Measurements from ENCODE around the gene DEFB108B.
"Not testable (repeated sequence)": the region's sequence is repeated elsewhere in the genome, so short reads cannot be mapped to it uniquely, and the experiment has no call there.

The DEFB108B gene

DNA sequence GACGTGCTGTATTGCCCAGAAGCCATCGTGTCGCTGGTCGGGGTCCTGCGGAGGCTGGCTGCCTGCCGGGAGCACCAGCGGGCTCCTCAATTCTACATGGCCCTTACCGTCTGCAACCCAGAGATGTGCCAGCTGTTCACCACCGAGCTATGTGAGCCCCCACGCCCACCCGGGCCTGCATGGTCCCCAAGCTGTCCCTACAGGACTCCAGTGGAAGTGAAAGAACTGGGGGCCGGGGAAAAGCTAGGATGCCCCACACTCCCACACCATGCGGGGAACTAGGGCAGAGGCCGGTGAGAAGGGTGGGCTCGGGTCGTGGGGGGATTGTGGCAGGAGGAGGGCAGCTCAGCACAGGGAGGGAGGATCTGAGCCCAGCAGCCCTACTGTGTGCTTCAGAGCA is 37.0 kb upstream of the DEFB108B start:
- not testable (repeated sequence) for H3K9me3 ChIP-seq (ENCODE audit: control insufficient read depth, low read length); H3K4me1 ChIP-seq (ENCODE audit: control insufficient read depth, insufficient read depth, low read length); H3K36me3 ChIP-seq (ENCODE audit: control insufficient read depth, insufficient read depth, low read length, severe bottlenecking); H3K4me3 ChIP-seq (ENCODE audit: low read length); H3K9ac ChIP-seq (ENCODE audit: low read length); DNase-seq (ENCODE audit: low read depth); H3K27me3 ChIP-seq (replicated peaks; ENCODE audit: control insufficient read depth, insufficient read depth, low read length)

GRCh38 chr11:71796781-71797180 is 36.2 kb upstream of the DEFB108B start:
- not testable (repeated sequence) for H3K4me3 ChIP-seq (ENCODE audit: low read length); H3K27me3 ChIP-seq (replicated peaks; ENCODE audit: control insufficient read depth, insufficient read depth, low read length); H3K9me3 ChIP-seq (ENCODE audit: control insufficient read depth, low read length); DNase-seq (ENCODE audit: low read depth); H3K4me1 ChIP-seq (ENCODE audit: control insufficient read depth, insufficient read depth, low read length); H3K36me3 ChIP-seq (ENCODE audit: control insufficient read depth, insufficient read depth, low read length, severe bottlenecking); H3K9ac ChIP-seq (ENCODE audit: low read length)

DNA sequence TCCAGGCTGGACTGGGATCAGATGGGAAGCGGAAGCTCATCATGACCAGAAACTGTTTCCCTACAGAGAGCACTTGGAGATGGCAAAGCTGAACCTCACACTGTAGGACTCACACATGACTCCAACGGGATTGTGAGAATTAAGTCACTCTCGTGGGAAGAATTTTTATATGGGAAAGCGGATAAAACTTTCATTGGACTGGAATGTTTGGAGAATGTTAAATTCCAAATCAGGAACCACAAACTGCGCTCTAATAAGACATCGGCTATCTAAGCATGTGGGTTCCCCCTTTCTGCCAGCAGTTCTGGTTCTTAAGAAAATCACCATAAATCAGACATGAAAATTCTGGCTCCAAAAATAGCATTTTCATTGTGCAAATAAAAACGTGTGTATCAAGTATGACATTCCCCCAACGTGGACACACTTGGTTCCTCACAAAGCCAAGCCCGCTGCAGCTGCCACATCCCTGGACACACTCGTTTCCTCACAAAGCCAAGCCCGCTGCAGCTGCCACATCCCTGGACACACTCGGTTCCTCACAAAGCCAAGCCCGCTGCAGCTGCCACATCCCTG is 33.4 kb upstream of the DEFB108B start:
- not testable (repeated sequence) for H3K4me3 ChIP-seq (ENCODE audit: low read length); H3K9me3 ChIP-seq (ENCODE audit: control insufficient read depth, low read length); H3K36me3 ChIP-seq (ENCODE audit: control insufficient read depth, insufficient read depth, low read length, severe bottlenecking); H3K4me1 ChIP-seq (ENCODE audit: control insufficient read depth, insufficient read depth, low read length); DNase-seq (ENCODE audit: low read depth); H3K9ac ChIP-seq (ENCODE audit: low read length); H3K27me3 ChIP-seq (replicated peaks; ENCODE audit: control insufficient read depth, insufficient read depth, low read length)

DNA sequence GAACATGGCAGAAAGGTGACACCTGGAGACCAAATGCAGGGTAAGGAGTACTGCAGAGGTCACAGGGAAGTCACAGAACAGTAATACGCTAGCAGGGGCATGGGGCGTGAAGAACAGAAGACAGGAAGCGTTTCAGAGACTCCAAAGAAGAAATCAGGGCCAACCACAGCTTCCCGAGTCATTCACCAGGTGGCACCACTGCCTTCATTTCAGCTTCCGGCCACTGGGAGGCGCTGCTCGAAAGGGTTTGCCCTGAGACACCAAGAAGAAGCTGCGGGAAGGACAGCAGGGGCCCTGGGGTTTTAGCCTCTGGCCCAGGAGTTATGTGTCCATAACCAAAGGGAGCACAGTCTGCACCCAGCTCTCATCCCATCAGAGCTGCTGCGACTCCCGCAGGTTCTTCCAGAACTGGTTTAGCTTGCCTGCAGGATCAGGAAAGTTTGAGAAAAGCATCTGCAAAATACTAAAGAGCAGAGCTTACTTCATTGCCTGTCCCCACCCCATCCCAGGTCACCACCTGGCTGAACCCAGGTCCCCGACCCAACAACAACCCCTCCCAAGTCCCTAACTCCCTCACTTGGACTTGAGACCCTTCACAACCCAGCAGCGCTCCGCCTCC is 32.6 kb upstream of the DEFB108B start:
- H3K4me1 ChIP-seq (ENCODE audit: control insufficient read depth, insufficient read depth, low read length); H3K9ac ChIP-seq (ENCODE audit: low read length); H3K9me3 ChIP-seq (ENCODE audit: control insufficient read depth, low read length); H3K27me3 ChIP-seq (replicated peaks; ENCODE audit: control insufficient read depth, insufficient read depth, low read length); H3K36me3 ChIP-seq (ENCODE audit: control insufficient read depth, insufficient read depth, low read length, severe bottlenecking); H3K4me3 ChIP-seq (ENCODE audit: low read length): not testable (repeated sequence)
- DNase-seq (ENCODE audit: low read depth) = peak; percentile 58

GRCh38 chr11:71801026-71801425 is 32.0 kb upstream of the DEFB108B start:
- not testable (repeated sequence) for H3K36me3 ChIP-seq (ENCODE audit: control insufficient read depth, insufficient read depth, low read length, severe bottlenecking); H3K9ac ChIP-seq (ENCODE audit: low read length); H3K4me3 ChIP-seq (ENCODE audit: low read length); DNase-seq (ENCODE audit: low read depth); H3K27me3 ChIP-seq (replicated peaks; ENCODE audit: control insufficient read depth, insufficient read depth, low read length); H3K9me3 ChIP-seq (ENCODE audit: control insufficient read depth, low read length); H3K4me1 ChIP-seq (ENCODE audit: control insufficient read depth, insufficient read depth, low read length)

DNA sequence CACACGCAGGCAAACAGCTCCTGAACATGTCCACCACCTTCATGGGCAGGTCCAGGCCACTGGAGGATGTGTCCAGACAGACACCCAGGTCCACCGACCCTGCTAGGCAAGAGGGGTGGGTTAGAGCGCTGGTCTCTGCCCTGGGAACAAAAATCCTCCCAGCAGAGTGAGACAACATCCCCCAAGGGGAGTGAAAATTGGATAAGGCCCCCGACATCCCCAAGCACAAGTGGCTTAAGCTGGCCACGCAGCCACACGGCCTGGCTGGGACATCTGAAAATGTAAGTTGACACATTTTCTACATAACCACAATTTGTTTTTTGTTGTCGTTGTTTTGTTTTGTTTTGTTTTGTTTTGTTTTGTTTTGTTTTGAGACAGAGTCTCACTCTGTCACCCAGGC is 30.1 kb upstream of the DEFB108B start:
- H3K4me1 ChIP-seq (ENCODE audit: control insufficient read depth, insufficient read depth, low read length); H3K4me3 ChIP-seq (ENCODE audit: low read length); H3K36me3 ChIP-seq (ENCODE audit: control insufficient read depth, insufficient read depth, low read length, severe bottlenecking); H3K9me3 ChIP-seq (ENCODE audit: control insufficient read depth, low read length); DNase-seq (ENCODE audit: low read depth); H3K9ac ChIP-seq (ENCODE audit: low read length); H3K27me3 ChIP-seq (replicated peaks; ENCODE audit: control insufficient read depth, insufficient read depth, low read length): not testable (repeated sequence)

DNA sequence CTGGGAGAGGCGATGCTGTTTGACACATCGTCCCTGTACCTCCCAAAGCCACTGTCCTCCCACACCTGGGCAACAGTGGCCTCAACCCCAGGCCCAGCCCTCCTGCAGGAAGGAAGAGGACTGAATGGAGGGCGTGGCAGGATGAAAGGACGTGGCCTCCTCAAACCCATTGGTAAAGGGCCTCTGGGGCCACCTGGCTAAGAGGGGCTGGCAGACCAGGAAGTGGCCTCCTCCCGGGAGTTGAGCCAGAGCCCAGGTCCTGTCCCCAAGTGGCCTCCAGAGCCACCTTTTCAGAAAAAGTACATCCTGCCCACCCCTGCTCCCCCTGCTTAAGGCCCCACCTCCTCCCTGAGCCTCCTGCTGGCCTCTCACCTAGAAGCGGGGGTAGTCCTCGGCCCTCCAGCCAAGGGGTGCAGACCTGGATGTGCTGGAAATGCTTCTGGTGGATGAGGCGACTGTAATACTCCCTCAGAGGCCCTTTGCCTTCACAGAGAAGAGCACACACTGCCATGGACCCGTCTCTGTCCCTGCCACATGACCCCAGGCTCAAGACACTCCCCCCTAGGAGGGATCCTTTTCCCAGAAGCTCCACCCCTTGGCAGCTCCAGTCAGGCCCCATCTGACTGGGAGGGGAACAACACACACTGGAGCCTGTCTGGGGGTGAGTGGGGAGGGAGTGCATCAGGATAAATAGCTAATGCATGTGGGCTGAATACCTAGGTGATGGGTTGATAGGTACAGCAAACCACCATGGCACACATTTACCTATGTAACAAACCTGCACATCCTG is 28.6 kb upstream of the DEFB108B start:
- not testable (repeated sequence) for H3K4me1 ChIP-seq (ENCODE audit: control insufficient read depth, insufficient read depth, low read length); H3K9me3 ChIP-seq (ENCODE audit: control insufficient read depth, low read length); H3K4me3 ChIP-seq (ENCODE audit: low read length); DNase-seq (ENCODE audit: low read depth); H3K27me3 ChIP-seq (replicated peaks; ENCODE audit: control insufficient read depth, insufficient read depth, low read length); H3K9ac ChIP-seq (ENCODE audit: low read length); H3K36me3 ChIP-seq (ENCODE audit: control insufficient read depth, insufficient read depth, low read length, severe bottlenecking)

DNA sequence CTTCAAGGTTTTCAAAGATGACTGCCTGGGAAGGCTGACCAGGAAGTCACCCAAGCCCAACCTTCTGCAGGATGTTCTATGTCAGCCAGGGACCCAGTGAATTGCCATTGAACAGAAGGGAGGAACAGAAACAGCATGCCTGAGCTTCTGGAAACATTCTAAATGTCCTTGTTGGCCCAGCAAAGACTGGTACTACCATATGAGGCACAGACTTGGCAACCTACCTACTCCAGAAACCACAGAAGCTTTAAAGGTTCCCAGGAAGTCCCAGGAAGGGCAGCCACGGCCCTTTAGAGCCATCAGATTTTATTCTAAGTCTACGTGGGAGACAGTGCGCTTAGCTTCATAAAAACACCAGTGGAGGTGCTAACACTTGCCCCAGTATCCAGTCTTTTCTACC is 20.5 kb upstream of the DEFB108B start:
- not testable (repeated sequence) for H3K9me3 ChIP-seq (ENCODE audit: control insufficient read depth, low read length); H3K4me3 ChIP-seq (ENCODE audit: low read length); H3K27me3 ChIP-seq (replicated peaks; ENCODE audit: control insufficient read depth, insufficient read depth, low read length); H3K4me1 ChIP-seq (ENCODE audit: control insufficient read depth, insufficient read depth, low read length); H3K36me3 ChIP-seq (ENCODE audit: control insufficient read depth, insufficient read depth, low read length, severe bottlenecking); H3K9ac ChIP-seq (ENCODE audit: low read length)
- DNase-seq (ENCODE audit: low read depth) = peak; percentile 7

GRCh38 chr11:71813481-71814355 is 19.3 kb upstream of the DEFB108B start:
- peak overlapping the region; percentile 81 for H3K9ac ChIP-seq (ENCODE audit: low read length)
- DNase-seq (ENCODE audit: low read depth) = peak; percentile 87
- not testable (repeated sequence) for H3K27me3 ChIP-seq (replicated peaks; ENCODE audit: control insufficient read depth, insufficient read depth, low read length); H3K36me3 ChIP-seq (ENCODE audit: control insufficient read depth, insufficient read depth, low read length, severe bottlenecking); H3K4me1 ChIP-seq (ENCODE audit: control insufficient read depth, insufficient read depth, low read length); H3K9me3 ChIP-seq (ENCODE audit: control insufficient read depth, low read length)
- H3K4me3 ChIP-seq (ENCODE audit: low read length) = peak overlapping the region; percentile 77

DNA sequence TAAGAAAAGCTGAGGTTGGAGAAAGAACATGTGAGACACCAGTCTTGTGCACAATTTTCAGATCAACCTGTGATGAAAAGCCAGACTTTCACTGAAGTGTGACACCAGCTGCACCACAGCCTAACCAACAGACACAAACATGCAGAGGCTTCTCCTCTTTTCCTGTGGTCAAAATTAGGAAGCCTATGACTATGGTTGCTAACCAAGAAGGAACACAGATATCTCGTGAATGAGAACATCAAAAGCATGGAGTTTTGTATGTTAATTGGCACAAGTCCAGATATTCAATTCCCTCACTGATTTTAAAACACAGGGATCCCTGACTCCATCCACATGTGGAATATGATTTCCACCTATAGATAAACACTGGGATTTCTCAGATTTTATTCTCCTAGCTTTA is 11.5 kb upstream of the DEFB108B start:
- H3K9ac ChIP-seq (ENCODE audit: low read length); H3K4me1 ChIP-seq (ENCODE audit: control insufficient read depth, insufficient read depth, low read length); H3K27me3 ChIP-seq (replicated peaks; ENCODE audit: control insufficient read depth, insufficient read depth, low read length); DNase-seq (ENCODE audit: low read depth); H3K9me3 ChIP-seq (ENCODE audit: control insufficient read depth, low read length); H3K4me3 ChIP-seq (ENCODE audit: low read length); H3K36me3 ChIP-seq (ENCODE audit: control insufficient read depth, insufficient read depth, low read length, severe bottlenecking): not testable (repeated sequence)

GRCh38 chr11:71829247-71829646 is 3.8 kb upstream of the DEFB108B start:
- DNase-seq (ENCODE audit: low read depth); H3K27me3 ChIP-seq (replicated peaks; ENCODE audit: control insufficient read depth, insufficient read depth, low read length); H3K9me3 ChIP-seq (ENCODE audit: control insufficient read depth, low read length); H3K4me3 ChIP-seq (ENCODE audit: low read length); H3K36me3 ChIP-seq (ENCODE audit: control insufficient read depth, insufficient read depth, low read length, severe bottlenecking); H3K4me1 ChIP-seq (ENCODE audit: control insufficient read depth, insufficient read depth, low read length); H3K9ac ChIP-seq (ENCODE audit: low read length): not testable (repeated sequence)
